B cell (primary cell): ENCODE data around the gene DAZAP1. TPM values are rescaled to one million over a fixed set of nuclear protein-coding genes. Genes with fewer than 3 reads are reported as not detected.
A peak's percentile ranks its signal among the peaks of the same experiment; 100 is the strongest.

Experiments used
- ATAC-seq: fragments of 200-7000 bp; cut with Tn5 transposase; one replicate; pipeline ENCODE4 v1.10.0; 2021; ENCODE audit warnings: low read depth, mild to moderate bottlenecking, moderate number of reproducible peaks, moderate library complexity
- CTCF ChIA-PET: fragments of 350-600 bp; sonication (Branson Sonifier 250); formaldehyde crosslinking; loops from one replicate; lab custom pipeline; 2021; ENCODE audit warnings: antibody characterized with exemption, inconsistent platforms; lab: Charles Lee
- POLR2A ChIA-PET: fragments of 350-600 bp; sonication (Branson Sonifier 250); formaldehyde crosslinking; loops from one replicate; lab custom pipeline; 2021; ENCODE audit warnings: antibody characterized with exemption; lab: Charles Lee
- DNase-seq: peaks from one replicate; pipeline ENCODE4 v3.0.0; 2013
- H2AFZ ChIP-seq: 2 replicates; pipeline ENCODE4 v1.6.1; 2012; ENCODE audit warnings: mild to moderate bottlenecking, low read depth, low read length; ENCODE audit not compliant: insufficient read depth, poor library complexity, severe bottlenecking
- H3K27ac ChIP-seq, 2 donors: 1 replicate in 1 of 2; 2 replicates in 1 of 2; pipeline ENCODE4 v1.5.1; 2012 to 2013; ENCODE audit warnings: low read length in 2 of 2, mild to moderate bottlenecking in 2 of 2, moderate library complexity in 1 of 2
- H3K27me3 ChIP-seq, 4 experiments: fragments of 200-600 bp in 1 of 4; sonication (generic) in 1 of 4; replicated peaks in 1 of 4; 1 replicate in 2 of 4; 2 replicates in 2 of 4; pipeline versions ENCODE4 v1.6.1 to v1.7.0; 2013 to 2016; ENCODE audit warnings: low read length in 3 of 4, mild to moderate bottlenecking in 2 of 4, mixed read lengths in 1 of 4, moderate library complexity in 1 of 4; ENCODE audit not compliant: insufficient read depth in 4 of 4, control insufficient read depth in 3 of 4; ENCODE audit errors: control extremely low read depth in 1 of 4
- H3K36me3 ChIP-seq, 2 experiments: replicated peaks in 1 of 2; 1 replicate in 1 of 2; 2 replicates in 1 of 2; pipeline versions ENCODE4 v1.6.1 to v1.7.1; 2013; ENCODE audit warnings: low read length in 1 of 2; ENCODE audit not compliant: insufficient read depth in 2 of 2, control insufficient read depth in 1 of 2; ENCODE audit errors: control extremely low read depth in 1 of 2, extremely low read depth in 1 of 2
- H3K4me1 ChIP-seq, 2 donors: fragments of 200-600 bp in 1 of 2; sonication (generic) in 1 of 2; 1 replicate in 1 of 2; 2 replicates in 1 of 2; pipeline versions ENCODE4 v1.5.1 to v1.6.1; 2013 to 2017; ENCODE audit warnings: low read length in 2 of 2; ENCODE audit not compliant: control insufficient read depth in 2 of 2, insufficient read depth in 2 of 2
- H3K4me2 ChIP-seq: replicated peaks from 2 replicates; pipeline ENCODE3; 2012; ENCODE audit warnings: mild to moderate bottlenecking, low read depth, low read length; ENCODE audit not compliant: poor library complexity, severe bottlenecking
- H3K4me3 ChIP-seq, 5 experiments: fragments of 200-600 bp in 1 of 5; sonication (generic) in 1 of 5; 1 replicate in 3 of 5; 2 replicates in 2 of 5; pipeline versions ENCODE4 v1.5.1 to v1.7.0; 2011 to 2016; ENCODE audit warnings: low read length in 4 of 5, mild to moderate bottlenecking in 4 of 5, low read depth in 2 of 5, control low read depth in 1 of 5, moderate library complexity in 1 of 5; ENCODE audit not compliant: insufficient read depth in 1 of 5; ENCODE audit errors: control extremely low read depth in 1 of 5, extremely low read depth in 1 of 5
- H3K79me2 ChIP-seq: fragments of 200-600 bp; sonication (generic); one replicate; pipeline ENCODE4 v1.6.0; 2016; ENCODE audit warnings: low read length; ENCODE audit not compliant: control insufficient read depth, insufficient read depth
- H3K9ac ChIP-seq: fragments of 200-600 bp; sonication (generic); 2 replicates; pipeline ENCODE4 v1.6.1; 2017; ENCODE audit warnings: mild to moderate bottlenecking, low read length, moderate library complexity
- H3K9me3 ChIP-seq, 3 donors: one replicate each; pipeline versions ENCODE4 v1.6.1 to v1.7.1; 2013; ENCODE audit warnings: low read length in 2 of 3; ENCODE audit not compliant: control insufficient read depth in 2 of 3, insufficient read depth in 1 of 3; ENCODE audit errors: control extremely low read depth in 1 of 3
- H4K20me1 ChIP-seq: 2 replicates; pipeline ENCODE4 v1.6.0; 2012; ENCODE audit warnings: mild to moderate bottlenecking, low read length; ENCODE audit not compliant: insufficient read depth, control insufficient read depth, poor library complexity, severe bottlenecking
- H3K27ac Mint-ChIP-seq: one replicate; pipeline ENCODE4 v1.8.0; 2021; ENCODE audit warnings: mixed read lengths
- H3K27me3 Mint-ChIP-seq: one replicate; pipeline ENCODE4 v1.8.0; 2021; ENCODE audit warnings: mixed read lengths
- H3K4me1 Mint-ChIP-seq: one replicate; pipeline ENCODE4 v1.8.0; 2021; ENCODE audit warnings: mixed read lengths
- H3K4me3 Mint-ChIP-seq: one replicate; pipeline ENCODE4 v1.8.0; 2021; ENCODE audit warnings: mixed read lengths
- H3K9me3 Mint-ChIP-seq: one replicate; pipeline ENCODE4 v1.8.0; 2022; ENCODE audit warnings: mixed read lengths; ENCODE audit not compliant: insufficient read depth
- EZH2 ChIP-seq: IDR thresholded peaks from 2 replicates; pipeline ENCODE4 v1.6.1; 2012; ENCODE audit warnings: borderline replicate concordance, low read depth, mild to moderate bottlenecking, moderate library complexity, low read length; ENCODE audit not compliant: insufficient read depth, poor library complexity, severe bottlenecking
- WGBS: methylation state at CpG from one replicate; pipeline ENCODE4 v1.1.5; 2013; ENCODE audit warnings: missing lambda C conversion rate; ENCODE audit not compliant: insufficient coverage; 5-methylcytosine and 5-hydroxymethylcytosine counted together
- intact Hi-C: fragments of 100-400 bp; cut with micrococcal nuclease; formaldehyde crosslinking; loops from one replicate; pipeline ENCODE4 v1.10.0; 2022
- polyA plus RNA-seq: library from polyadenylated mRNA; depleted of rRNA; stranded (reverse); fragments of >200 nt; gene quantifications from 2 replicates; pipeline ENCODE4 v1.2.3, GENCODE V29; 2012
- total RNA-seq, 2 donors: library from RNA; stranded (reverse); fragments of 120-200 nt in 1 of 2; gene quantifications; 1 replicate in 1 of 2; 2 replicates in 1 of 2; pipeline versions ENCODE4 v1.2.3 to v1.2.4, GENCODE V29; 2013 to 2022
- TF ChIP-seq, protein P1 (sequence below): fragments of 200-600 bp; IDR thresholded peaks from one replicate; pipeline ENCODE4 v1.8.0; 2022; ENCODE audit warnings: antibody characterized with exemption, mild to moderate bottlenecking

DAZAP1 gene
- total and polyA plus RNA-seq, 2 donors (not counting 1 experiment from before 2014, with no cell fraction given), result 54.8 to 125 TPM

- no peak overlapping the region for H3K4me3 Mint-ChIP-seq
- ATAC-seq (no peak), DNase-seq (no peak)
- Histone ChIP-seq H3K79me2 (no peaks in the 10 kb centered on the region), H3K4me3 (no peak overlapping the region), H3K9me3 (peaks cover 0 to 9% (median 0%) of the 10 kb centered on the region in 3 donors), H3K27ac (no peak overlapping the region), H3K4me2 (peak overlapping the region; percentile 98), H3K9ac (no peak overlapping the region), H3K27me3 (peaks cover 0 to 44% (median 9%) of the 10 kb centered on the region in 4 experiments), H4K20me1 (peaks cover 55% of the 10 kb centered on the region), H2AFZ (no peak overlapping the region), H3K4me1 (peaks cover 42 to 51% of the 10 kb centered on the region in 2 donors), H3K36me3 (no peaks in the 10 kb centered on the region)
- no peaks in the 10 kb centered on the region for H3K9me3 Mint-ChIP-seq
- 62% methylated on average over 41 of the region's 41 CpGs for WGBS
- TF ChIP-seq, protein P1, sequence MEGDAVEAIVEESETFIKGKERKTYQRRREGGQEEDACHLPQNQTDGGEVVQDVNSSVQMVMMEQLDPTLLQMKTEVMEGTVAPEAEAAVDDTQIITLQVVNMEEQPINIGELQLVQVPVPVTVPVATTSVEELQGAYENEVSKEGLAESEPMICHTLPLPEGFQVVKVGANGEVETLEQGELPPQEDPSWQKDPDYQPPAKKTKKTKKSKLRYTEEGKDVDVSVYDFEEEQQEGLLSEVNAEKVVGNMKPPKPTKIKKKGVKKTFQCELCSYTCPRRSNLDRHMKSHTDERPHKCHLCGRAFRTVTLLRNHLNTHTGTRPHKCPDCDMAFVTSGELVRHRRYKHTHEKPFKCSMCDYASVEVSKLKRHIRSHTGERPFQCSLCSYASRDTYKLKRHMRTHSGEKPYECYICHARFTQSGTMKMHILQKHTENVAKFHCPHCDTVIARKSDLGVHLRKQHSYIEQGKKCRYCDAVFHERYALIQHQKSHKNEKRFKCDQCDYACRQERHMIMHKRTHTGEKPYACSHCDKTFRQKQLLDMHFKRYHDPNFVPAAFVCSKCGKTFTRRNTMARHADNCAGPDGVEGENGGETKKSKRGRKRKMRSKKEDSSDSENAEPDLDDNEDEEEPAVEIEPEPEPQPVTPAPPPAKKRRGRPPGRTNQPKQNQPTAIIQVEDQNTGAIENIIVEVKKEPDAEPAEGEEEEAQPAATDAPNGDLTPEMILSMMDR, result peak; percentile 5
- no peak for TF ChIP-seq EZH2
- ChIA-PET POLR2A (interaction anchor here (0.9 kb wide), 1 partner anchor 27 kb away, joined by 3 read pairs; no protein-coding TSS in a partner anchor), CTCF (interaction anchor here (0.8 to 0.9 kb wide), 2 partner anchors 37 to 360 kb away, joined by 3 to 4 read pairs; no protein-coding TSS in a partner anchor)
- no peaks in the 10 kb centered on the region for H3K27me3 Mint-ChIP-seq
- no peak overlapping the region for H3K27ac Mint-ChIP-seq
- intact Hi-C loops, result no loop called here
- H3K4me1 Mint-ChIP-seq, result peaks cover 7% of the 10 kb centered on the region
These were observed 58.7 kb downstream of the DAZAP1 start for GRCh38 chr19:1466018-1466460.

DNA sequence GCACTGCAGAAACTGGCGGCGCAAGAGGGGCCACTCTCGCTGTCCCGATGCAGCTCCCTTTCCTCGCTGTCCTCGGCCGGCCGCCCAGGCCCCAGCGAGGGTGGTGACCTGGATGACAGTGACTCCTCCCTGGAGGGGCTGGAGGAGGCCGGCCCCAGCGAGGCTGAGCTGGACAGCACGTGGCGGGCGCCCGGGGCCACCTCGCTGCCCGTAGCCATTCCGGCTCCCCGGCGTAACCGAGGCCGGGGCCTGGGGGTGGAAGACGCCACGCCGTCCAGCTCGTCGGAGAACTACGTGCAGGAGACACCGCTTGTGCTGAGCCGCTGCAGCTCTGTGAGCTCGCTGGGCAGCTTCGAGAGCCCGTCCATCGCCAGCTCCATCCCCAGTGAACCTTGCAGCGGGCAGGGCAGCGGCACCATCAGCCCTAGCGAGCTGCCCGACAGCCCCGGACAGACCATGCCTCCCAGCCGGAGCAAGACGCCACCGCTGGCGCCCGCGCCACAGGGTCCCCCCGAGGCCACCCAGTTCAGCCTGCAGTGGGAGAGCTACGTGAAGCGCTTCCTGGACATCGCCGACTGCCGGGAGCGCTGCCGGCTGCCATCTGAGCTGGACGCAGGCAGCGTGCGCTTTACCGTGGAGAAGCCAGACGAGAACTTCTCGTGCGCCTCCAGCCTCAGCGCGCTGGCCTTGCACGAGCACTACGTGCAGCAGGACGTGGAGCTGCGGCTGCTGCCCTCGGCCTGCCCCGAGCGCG is 59.3 kb downstream of the DAZAP1 start:
- H3K27ac ChIP-seq, result no peak overlapping the region
- DNase-seq, result peak; percentile 39
- Mint-ChIP-seq H3K4me1 (peaks cover 11% of the 10 kb centered on the region), H3K27me3 (no peaks in the 10 kb centered on the region), H3K4me3 (peak overlapping the region; percentile 19), H3K9me3 (no peaks in the 10 kb centered on the region), H3K27ac (no peak overlapping the region)
- H3K36me3 ChIP-seq, result no peaks in the 10 kb centered on the region
- ChIA-PET CTCF (no interaction called here), POLR2A (interaction anchor here (0.9 kb wide), 1 partner anchor 27 kb away, joined by 3 read pairs; no protein-coding TSS in a partner anchor)
- no peak overlapping the region for H2AFZ ChIP-seq
- H3K4me3 ChIP-seq, result no peak overlapping the region
- no peak overlapping the region for H3K9ac ChIP-seq
- TF ChIP-seq, protein P1, result no peak
- TF ChIP-seq EZH2, result no peak
- peaks cover 61% of the 10 kb centered on the region for H4K20me1 ChIP-seq
- intact Hi-C loops, result no loop called here
- H3K4me2 ChIP-seq, result peak overlapping the region; percentile 98
- 41% methylated on average over 70 of the region's 70 CpGs for WGBS
- peaks cover 1% of the 10 kb centered on the region for H3K79me2 ChIP-seq
- H3K9me3 ChIP-seq, result peaks cover 0 to 9% (median 0%) of the 10 kb centered on the region in 3 donors
- peaks cover 0 to 50% (median 12%) of the 10 kb centered on the region in 4 experiments for H3K27me3 ChIP-seq
- H3K4me1 ChIP-seq, result peaks cover 48 to 57% of the 10 kb centered on the region in 2 donors
- ATAC-seq, result no peak
